ENCODE data around the gene STXBP5L. TPM values are rescaled to one million over a fixed set of nuclear protein-coding genes. Genes with fewer than 3 reads are reported as not detected.
"Not testable (repeated sequence)": the region's sequence is repeated elsewhere in the genome, so short reads cannot be mapped to it uniquely, and the experiment has no call there.

The STXBP5L gene
- total RNA-seq, 4 donors from 2014 or later = 0.29 to 0.99 (median 0.56) TPM

- WGBS = 76% methylated on average over 1 of the region's 1 CpG
- intact Hi-C loops (cut with DNase I) = no loop called here
These were observed 321.0 kb downstream of the STXBP5L start for GRCh38 chr3:121228971-121229370.

GRCh38 chr3:121230194-121230593 lies 322.2 kb downstream of the STXBP5L start:
- DNase-seq (ENCODE audit: extremely low spot score); H3K27me3 ChIP-seq: not testable (repeated sequence)
- 88% methylated on average over 1 of the region's 1 CpG for WGBS

More at GRCh38 chr3:121228971-121229370, 321.0 kb downstream of the STXBP5L start:
- no peak overlapping the region for H3K27ac ChIP-seq (replicated peaks in 1 of 4)
- no peak for TF ChIP-seq CTCF (IDR thresholded peaks at IDR 0.05)
- TF ChIP-seq POLR2AphosphoS5 (IDR thresholded peaks at IDR 0.05) = no peak
- TF ChIP-seq EP300 (IDR thresholded peaks at IDR 0.05) = no peak
- TF ChIP-seq POLR2A (IDR thresholded peaks at IDR 0.05; ENCODE audit: low read depth) = no peak
- no peaks in the 10 kb centered on the region for H3K27me3 ChIP-seq
- H3K36me3 ChIP-seq = no peaks in the 10 kb centered on the region
- H3K9me3 ChIP-seq = no peaks in the 10 kb centered on the region
- no peaks in the 10 kb centered on the region for H3K4me1 ChIP-seq
- DNase-seq (ENCODE audit: extremely low spot score) = no peak
- H3K4me3 ChIP-seq = no peak overlapping the region

GRCh38 chr3:121231872-121232271 lies 323.9 kb downstream of the STXBP5L start:
- no peaks in the 10 kb centered on the region for H3K9me3 ChIP-seq
- H3K36me3 ChIP-seq = no peaks in the 10 kb centered on the region
- intact Hi-C loops (cut with DNase I) = no loop called here
- H3K4me3 ChIP-seq = no peak overlapping the region
- H3K4me1 ChIP-seq = no peaks in the 10 kb centered on the region
- WGBS = 64% methylated on average over 3 of the region's 3 CpGs
- H3K27me3 ChIP-seq = no peaks in the 10 kb centered on the region
- TF ChIP-seq CTCF (IDR thresholded peaks at IDR 0.05) (no peak), EP300 (IDR thresholded peaks at IDR 0.05) (no peak), POLR2AphosphoS5 (IDR thresholded peaks at IDR 0.05) (no peak), POLR2A (IDR thresholded peaks at IDR 0.05; ENCODE audit: low read depth) (no peak)
- H3K27ac ChIP-seq (replicated peaks in 1 of 4) = no peak overlapping the region
- DNase-seq (ENCODE audit: extremely low spot score) = no peak

More at GRCh38 chr3:121230194-121230593, 322.2 kb downstream of the STXBP5L start:
- H3K9me3 ChIP-seq; H3K4me3 ChIP-seq; H3K27ac ChIP-seq (replicated peaks in 1 of 4); H3K36me3 ChIP-seq; intact Hi-C loops (cut with DNase I); H3K4me1 ChIP-seq: not testable (repeated sequence)

GRCh38 chr3:121232309-121233225 lies 324.6 kb downstream of the STXBP5L start:
- WGBS = 85% methylated on average over 5 of the region's 5 CpGs
- no peak for DNase-seq (ENCODE audit: extremely low spot score)
- no peaks in the 10 kb centered on the region for H3K9me3 ChIP-seq
- no peak overlapping the region for H3K4me3 ChIP-seq
- TF ChIP-seq EP300 (IDR thresholded peaks at IDR 0.05) (no peak), POLR2AphosphoS5 (IDR thresholded peaks at IDR 0.05) (no peak), CTCF (IDR thresholded peaks at IDR 0.05) (no peak), POLR2A (IDR thresholded peaks at IDR 0.05; ENCODE audit: low read depth) (no peak)
- no peaks in the 10 kb centered on the region for H3K27me3 ChIP-seq
- H3K4me1 ChIP-seq = no peaks in the 10 kb centered on the region
- H3K27ac ChIP-seq (replicated peaks in 1 of 4) = no peak overlapping the region
- H3K36me3 ChIP-seq = no peaks in the 10 kb centered on the region
- intact Hi-C loops (cut with DNase I) = no loop called here

GRCh38 chr3:121243208-121243607 lies 335.2 kb downstream of the STXBP5L start:
- intact Hi-C loops (cut with DNase I) = no loop called here
- DNase-seq (ENCODE audit: extremely low spot score) = no peak
- no peaks in the 10 kb centered on the region for H3K4me1 ChIP-seq
- 72% methylated on average over 1 of the region's 1 CpG for WGBS
- H3K9me3 ChIP-seq = peaks cover 0 to 10% (median 4%) of the 10 kb centered on the region in 4 donors
- TF ChIP-seq POLR2AphosphoS5 (IDR thresholded peaks at IDR 0.05) (no peak), EP300 (IDR thresholded peaks at IDR 0.05) (no peak), CTCF (IDR thresholded peaks at IDR 0.05) (no peak), POLR2A (IDR thresholded peaks at IDR 0.05; ENCODE audit: low read depth) (no peak)
- no peaks in the 10 kb centered on the region for H3K36me3 ChIP-seq
- no peaks in the 10 kb centered on the region for H3K27me3 ChIP-seq
- no peak overlapping the region for H3K4me3 ChIP-seq
- H3K27ac ChIP-seq (replicated peaks in 1 of 4) = no peak overlapping the region

Measured in esophagus muscularis mucosa (tissue), 4 donors.